NCI-H1694 treated with DMSO at 0.1 percent for 48 hours (cell line): ENCODE results near the gene GPR78.
"Not testable (repeated sequence)": the region's sequence is repeated elsewhere in the genome, so short reads cannot be mapped to it uniquely, and the experiment has no call there.

ENCODE experiments used
- DNase-seq: peaks from one replicate; lab custom pipeline; 2025; lab: John Stamatoyannopoulos, UW

Gene GPR78

DNA sequence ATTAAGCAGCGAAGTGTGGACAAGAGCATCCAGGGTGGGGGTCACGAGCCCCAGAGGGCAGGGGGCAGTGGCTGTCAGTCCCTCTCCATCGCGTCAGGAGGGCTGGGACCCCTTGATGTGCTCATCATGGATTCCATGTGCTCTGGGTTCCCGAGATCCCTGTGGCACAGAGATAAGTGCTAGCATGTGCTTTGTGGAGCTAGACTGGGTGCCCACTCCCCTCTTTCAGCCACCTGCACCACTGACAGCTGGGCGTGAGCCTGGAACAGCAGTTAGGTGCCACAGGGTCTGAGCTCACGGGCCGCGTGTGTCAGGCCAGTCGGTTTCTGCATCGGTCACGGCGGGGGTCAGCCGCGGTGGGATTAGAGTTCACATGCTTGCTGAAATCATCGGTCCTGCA, 36.6 kb downstream of the GPR78 start:
- no peak for DNase-seq

DNA sequence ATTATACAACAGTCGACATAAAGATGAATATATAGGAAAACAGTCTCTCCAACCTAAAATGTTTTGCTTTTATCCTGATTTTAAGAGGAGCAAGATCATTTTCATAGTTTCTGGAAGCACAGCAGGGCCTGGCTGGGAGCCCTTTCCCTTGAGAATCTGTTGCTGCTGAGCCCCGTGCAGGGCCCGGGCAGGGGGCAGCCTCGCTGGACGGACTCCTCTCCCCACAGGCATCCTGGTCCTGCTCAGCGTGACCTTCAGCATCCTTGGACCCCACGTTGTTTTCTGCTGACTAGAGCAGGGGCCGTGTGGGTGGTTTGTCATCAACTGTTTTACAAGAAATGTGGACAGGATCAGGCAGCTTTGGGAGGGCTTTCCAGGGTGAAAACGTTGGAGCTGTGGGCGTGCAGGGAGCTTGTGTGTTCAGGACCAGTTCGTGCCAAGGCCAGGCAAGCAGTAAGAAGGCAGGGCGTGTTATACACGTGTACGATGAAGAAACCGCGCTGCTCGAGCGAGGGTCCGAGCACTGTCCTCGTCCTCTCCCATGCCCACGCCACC, 37.4 kb downstream of the GPR78 start:
- DNase-seq = no peak

DNA sequence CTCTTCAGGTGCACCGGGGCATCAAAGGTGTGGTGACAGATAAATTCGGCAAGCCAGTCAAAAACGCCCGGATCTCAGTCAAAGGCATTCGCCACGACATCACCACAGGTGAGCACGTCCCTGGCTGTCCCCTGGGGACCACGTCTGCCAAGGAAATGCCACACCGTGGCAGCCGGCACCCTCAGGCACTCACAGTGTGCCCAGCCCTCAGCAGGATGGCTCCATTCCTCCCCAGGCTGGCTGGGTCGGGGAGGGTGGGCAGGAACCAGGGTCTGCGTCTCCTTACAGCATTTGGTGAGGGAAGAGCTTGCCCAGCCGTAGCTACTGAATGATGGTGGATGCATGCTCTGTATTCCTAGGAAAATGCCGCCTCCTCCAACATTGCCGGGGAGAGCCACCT, 38.2 kb downstream of the GPR78 start:
- no peak for DNase-seq

GRCh38 chr4:8618961-8619720, 38.9 kb downstream of the GPR78 start:
- DNase-seq = no peak

DNA sequence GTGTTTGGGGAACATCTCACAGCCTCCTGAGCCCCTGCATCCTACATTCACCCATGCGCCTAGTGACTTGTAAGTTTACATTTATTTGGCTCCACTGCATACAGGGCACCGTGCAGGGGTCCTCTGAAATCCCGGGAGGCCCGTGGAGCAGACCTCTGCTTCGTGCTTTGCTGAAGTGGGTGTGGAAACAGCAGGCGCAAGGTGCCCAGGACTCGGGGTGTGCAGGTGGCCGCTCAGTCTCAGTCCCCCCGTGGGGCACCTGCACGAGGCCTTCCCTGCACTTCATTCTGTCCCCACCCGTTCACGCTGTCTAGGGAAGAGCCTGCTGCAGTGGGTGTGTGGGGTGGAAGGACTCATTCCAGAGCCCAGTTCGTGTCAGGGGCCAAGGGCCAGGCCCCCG, 40.9 kb downstream of the GPR78 start:
- DNase-seq = not testable (repeated sequence)

DNA sequence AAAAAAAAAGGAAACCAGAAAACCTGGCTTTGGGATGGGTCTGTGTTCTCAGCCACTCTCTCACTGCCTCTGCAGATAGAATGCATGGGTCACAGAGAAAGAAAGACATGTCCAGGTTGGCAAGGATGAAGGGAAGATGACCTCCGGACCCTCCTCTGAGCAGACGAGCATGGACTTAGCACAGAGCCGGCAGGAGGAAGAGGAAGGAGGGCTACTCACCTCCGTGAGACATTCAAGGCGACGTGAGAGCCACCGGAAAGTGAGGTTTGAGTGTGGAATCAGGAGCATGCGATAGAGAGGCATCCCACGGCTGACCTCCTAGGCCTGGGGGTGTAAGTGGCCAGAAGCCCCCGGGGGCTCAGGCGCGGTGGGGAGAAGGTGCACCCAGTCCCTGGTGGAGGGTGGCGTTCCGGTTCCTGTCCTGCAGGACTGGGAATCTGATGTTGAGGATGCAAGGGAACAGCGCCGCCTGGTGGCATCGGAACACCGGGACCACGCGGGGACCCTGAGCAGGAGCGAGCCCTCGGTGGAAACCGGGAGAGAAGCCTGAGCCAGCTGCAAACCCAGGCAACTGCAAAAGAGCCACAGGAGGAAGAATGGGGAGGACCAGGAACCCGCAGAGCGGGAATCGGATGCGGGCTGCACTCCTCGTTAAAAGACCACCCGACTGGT, 44.5 kb downstream of the GPR78 start:
- DNase-seq = not testable (repeated sequence)

- DNase-seq = not testable (repeated sequence)
These were observed 50.2 kb downstream of the GPR78 start for GRCh38 chr4:8630240-8630905.

GRCh38 chr4:8631896-8632295, 51.7 kb downstream of the GPR78 start:
- DNase-seq = not testable (repeated sequence)

DNA sequence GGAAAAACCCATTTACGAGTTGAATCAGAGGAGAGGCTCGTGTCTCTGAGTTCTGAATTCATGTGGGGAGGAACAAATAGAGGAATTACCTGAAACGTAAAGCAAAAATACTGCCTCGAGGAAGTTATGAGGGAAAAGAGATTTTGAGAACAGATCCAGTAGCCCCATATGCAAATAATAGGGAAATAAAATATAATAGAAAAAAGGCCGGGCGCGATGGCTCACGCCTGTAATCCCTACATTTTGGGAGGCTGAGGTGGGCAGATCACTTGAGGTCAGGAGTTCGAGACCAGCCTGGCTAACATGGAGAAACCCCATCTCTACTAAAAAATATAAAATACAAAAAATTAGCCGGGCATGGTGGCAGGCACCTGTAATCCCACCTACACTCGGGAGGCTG, 54.6 kb downstream of the GPR78 start:
- DNase-seq = not testable (repeated sequence)

GRCh38 chr4:8635897-8636554, 55.8 kb downstream of the GPR78 start:
- DNase-seq = not testable (repeated sequence)
